Trophoblast cell (in vitro differentiated cells and primary cell): ENCODE measurements around the gene PRKCB.

ENCODE experiments used
- DNase-seq, 2 donors: peaks; one replicate each; pipeline ENCODE4 v3.0.0-alpha.2; 2016
- H2AFZ ChIP-seq: 2 replicates; pipeline ENCODE4 v1.6.1; 2013; ENCODE audit warnings: low read length, moderate library complexity, mild to moderate bottlenecking; ENCODE audit not compliant: insufficient read depth, poor library complexity
- H2AK5ac ChIP-seq: 2 replicates; pipeline ENCODE4 v1.6.1; 2013; ENCODE audit warnings: mild to moderate bottlenecking, low read length
- H2BK120ac ChIP-seq: 2 replicates; pipeline ENCODE4 v1.6.1; 2013; ENCODE audit warnings: low read length, mild to moderate bottlenecking, moderate library complexity; ENCODE audit not compliant: insufficient read depth, poor library complexity
- H2BK12ac ChIP-seq: 2 replicates; pipeline ENCODE4 v1.6.1; 2013; ENCODE audit warnings: mild to moderate bottlenecking, low read length, moderate library complexity
- H2BK5ac ChIP-seq: 2 replicates; pipeline ENCODE4 v1.6.1; 2013; ENCODE audit warnings: low read length, low read depth, moderate library complexity, mild to moderate bottlenecking; ENCODE audit not compliant: poor library complexity
- H3K14ac ChIP-seq: 2 replicates; pipeline ENCODE4 v1.6.1; 2013; ENCODE audit warnings: mild to moderate bottlenecking, low read length
- H3K18ac ChIP-seq: 2 replicates; pipeline ENCODE4 v1.6.1; 2013; ENCODE audit warnings: mild to moderate bottlenecking, low read length
- H3K23ac ChIP-seq: 2 replicates; pipeline ENCODE4 v1.6.1; 2013; ENCODE audit warnings: low read length
- H3K27ac ChIP-seq: 2 replicates; pipeline ENCODE4 v1.5.1; 2013; ENCODE audit warnings: low read depth, mild to moderate bottlenecking, inconsistent platforms, low read length, moderate library complexity
- H3K27me3 ChIP-seq: 2 replicates; pipeline ENCODE4 v1.6.1; 2013; ENCODE audit warnings: inconsistent platforms, mild to moderate bottlenecking, low read length, moderate library complexity; ENCODE audit not compliant: insufficient read depth
- H3K36me3 ChIP-seq, 2 experiments: 1 replicate in 1 of 2; 2 replicates in 1 of 2; pipeline ENCODE4 v1.6.1; 2013; ENCODE audit warnings: low read length in 2 of 2, mild to moderate bottlenecking in 2 of 2, moderate library complexity in 1 of 2; ENCODE audit not compliant: insufficient read depth in 2 of 2, control insufficient read depth in 1 of 2
- H3K4ac ChIP-seq: 2 replicates; pipeline ENCODE4 v1.6.1; 2013; ENCODE audit warnings: low read depth, mild to moderate bottlenecking, low read length, moderate library complexity
- H3K4me1 ChIP-seq, 2 experiments: 1 replicate in 1 of 2; 2 replicates in 1 of 2; pipeline ENCODE4 v1.6.1; 2013; ENCODE audit warnings: low read length in 2 of 2, mild to moderate bottlenecking in 2 of 2, moderate library complexity in 1 of 2; ENCODE audit not compliant: insufficient read depth in 2 of 2, control insufficient read depth in 1 of 2
- H3K4me2 ChIP-seq: 2 replicates; pipeline ENCODE4 v1.6.1; 2013; ENCODE audit warnings: inconsistent platforms, mild to moderate bottlenecking, low read length, moderate library complexity
- H3K4me3 ChIP-seq: 2 replicates; pipeline ENCODE4 v1.5.1; 2013; ENCODE audit warnings: mild to moderate bottlenecking, low read depth, low read length, inconsistent platforms
- H3K79me1 ChIP-seq: one replicate; pipeline ENCODE4 v1.6.1; 2013; ENCODE audit warnings: low read length
- H3K79me2 ChIP-seq: 2 replicates; pipeline ENCODE4 v1.6.1; 2013; ENCODE audit warnings: low read length, mild to moderate bottlenecking; ENCODE audit not compliant: control insufficient read depth, insufficient read depth, poor library complexity
- H3K9ac ChIP-seq: 2 replicates; pipeline ENCODE4 v1.6.1; 2013; ENCODE audit warnings: mild to moderate bottlenecking, low read length
- H3K9me3 ChIP-seq: 2 replicates; pipeline ENCODE4 v1.6.1; 2013; ENCODE audit warnings: low read depth, mild to moderate bottlenecking, control low read depth, inconsistent platforms, low read length; ENCODE audit not compliant: insufficient read depth
- H4K12ac ChIP-seq: 2 replicates; pipeline ENCODE4 v1.6.1; 2013; ENCODE audit warnings: low read depth, mild to moderate bottlenecking, low read length, moderate library complexity
- H4K8ac ChIP-seq: 2 replicates; pipeline ENCODE4 v1.6.1; 2013; ENCODE audit warnings: low read depth, mild to moderate bottlenecking, low read length, moderate library complexity
- H4K91ac ChIP-seq: one replicate; pipeline ENCODE4 v1.6.1; 2013; ENCODE audit warnings: low read depth, mild to moderate bottlenecking, low read length, moderate library complexity
- WGBS: extraction: QIAGEN DNeasy Blood & Tissue Kit; methylation state at CpG from one replicate; pipeline ENCODE4 v1.1.7; 2013; ENCODE audit warnings: missing lambda C conversion rate; ENCODE audit not compliant: insufficient read length, insufficient coverage; ENCODE audit errors: extremely low coverage; 5-methylcytosine and 5-hydroxymethylcytosine counted together

PRKCB gene

GRCh38 chr16:23955088-23955487, 119.3 kb downstream of the PRKCB start:
- H3K79me2 ChIP-seq, result no peaks in the 10 kb centered on the region
- H2BK5ac ChIP-seq, result no peak overlapping the region
- no peak overlapping the region for H3K9ac ChIP-seq
- no peak overlapping the region for H2BK12ac ChIP-seq
- no peak overlapping the region for H3K14ac ChIP-seq
- H3K36me3 ChIP-seq, result no peaks in the 10 kb centered on the region
- no peak overlapping the region for H3K4me3 ChIP-seq
- H3K4me1 ChIP-seq, result peaks cover 0 to 4% of the 10 kb centered on the region in 2 experiments
- no peak overlapping the region for H4K12ac ChIP-seq
- H3K18ac ChIP-seq, result no peak overlapping the region
- H2AK5ac ChIP-seq, result no peak overlapping the region
- H3K27ac ChIP-seq, result no peak overlapping the region
- no peak overlapping the region for H3K4me2 ChIP-seq
- WGBS, result no CpG with 5 or more reads among the region's 7 CpGs
- H4K8ac ChIP-seq, result no peak overlapping the region
- H2AFZ ChIP-seq, result no peak overlapping the region
- no peak overlapping the region for H3K23ac ChIP-seq
- H3K79me1 ChIP-seq, result peaks cover 2% of the 10 kb centered on the region
- H3K4ac ChIP-seq, result no peak overlapping the region
- H4K91ac ChIP-seq, result no peak overlapping the region
- peaks cover 2% of the 10 kb centered on the region for H3K9me3 ChIP-seq
- no peak overlapping the region for H2BK120ac ChIP-seq
- no peak for DNase-seq
- no peaks in the 10 kb centered on the region for H3K27me3 ChIP-seq

GRCh38 chr16:23957287-23957686, 121.5 kb downstream of the PRKCB start:
- Histone ChIP-seq H3K4ac (no peak overlapping the region), H4K12ac (no peak overlapping the region), H3K36me3 (no peaks in the 10 kb centered on the region), H3K4me2 (no peak overlapping the region), H3K79me1 (peaks cover 2% of the 10 kb centered on the region), H2BK5ac (no peak overlapping the region), H4K8ac (no peak overlapping the region), H3K27me3 (no peaks in the 10 kb centered on the region), H3K27ac (no peak overlapping the region), H3K4me1 (peaks cover 0 to 4% of the 10 kb centered on the region in 2 experiments), H3K18ac (no peak overlapping the region), H3K9ac (no peak overlapping the region), H4K91ac (no peak overlapping the region), H2BK12ac (no peak overlapping the region), H3K23ac (no peak overlapping the region), H3K79me2 (no peaks in the 10 kb centered on the region), H3K14ac (no peak overlapping the region), H3K4me3 (no peak overlapping the region), H2AFZ (no peak overlapping the region), H3K9me3 (peaks cover 2% of the 10 kb centered on the region), H2BK120ac (no peak overlapping the region), H2AK5ac (no peak overlapping the region)
- DNase-seq, result no peak
- no CpG with 5 or more reads among the region's 2 CpGs for WGBS

- no peak for DNase-seq
- WGBS, result no CpG with 5 or more reads among the region's 11 CpGs
- Histone ChIP-seq H3K14ac (no peak overlapping the region), H3K9me3 (peaks cover 2% of the 10 kb centered on the region), H3K9ac (no peak overlapping the region), H3K23ac (no peak overlapping the region), H3K36me3 (no peaks in the 10 kb centered on the region), H2AK5ac (no peak overlapping the region), H3K4ac (no peak overlapping the region), H3K18ac (no peak overlapping the region), H2BK5ac (no peak overlapping the region), H4K91ac (no peak overlapping the region), H3K27ac (no peak overlapping the region), H3K79me2 (no peaks in the 10 kb centered on the region), H3K4me2 (no peak overlapping the region), H3K27me3 (no peaks in the 10 kb centered on the region), H2AFZ (no peak overlapping the region), H3K79me1 (no peaks in the 10 kb centered on the region), H3K4me3 (no peak overlapping the region), H3K4me1 (no peaks in the 10 kb centered on the region), H4K8ac (no peak overlapping the region), H4K12ac (no peak overlapping the region), H2BK12ac (no peak overlapping the region), H2BK120ac (no peak overlapping the region)
These were observed 123.4 kb downstream of the PRKCB start for GRCh38 chr16:23959072-23959751.

GRCh38 chr16:23959752-23960072, 123.9 kb downstream of the PRKCB start:
- H2BK12ac ChIP-seq, result no peak overlapping the region
- H4K8ac ChIP-seq, result no peak overlapping the region
- H3K79me1 ChIP-seq, result no peaks in the 10 kb centered on the region
- no peak overlapping the region for H2BK120ac ChIP-seq
- H2AK5ac ChIP-seq, result no peak overlapping the region
- no CpG with 5 or more reads among the region's 4 CpGs for WGBS
- no peak for DNase-seq
- H3K4me1 ChIP-seq, result no peaks in the 10 kb centered on the region
- peaks cover 2% of the 10 kb centered on the region for H3K9me3 ChIP-seq
- no peak overlapping the region for H2AFZ ChIP-seq
- H4K12ac ChIP-seq, result no peak overlapping the region
- no peak overlapping the region for H3K9ac ChIP-seq
- H3K27ac ChIP-seq, result no peak overlapping the region
- H2BK5ac ChIP-seq, result no peak overlapping the region
- H3K79me2 ChIP-seq, result no peaks in the 10 kb centered on the region
- no peak overlapping the region for H3K4ac ChIP-seq
- H3K14ac ChIP-seq, result no peak overlapping the region
- H3K4me3 ChIP-seq, result no peak overlapping the region
- H4K91ac ChIP-seq, result no peak overlapping the region
- no peak overlapping the region for H3K18ac ChIP-seq
- no peaks in the 10 kb centered on the region for H3K36me3 ChIP-seq
- no peaks in the 10 kb centered on the region for H3K27me3 ChIP-seq
- no peak overlapping the region for H3K4me2 ChIP-seq
- H3K23ac ChIP-seq, result no peak overlapping the region
